WI38 (cell line): Measurements from ENCODE around the gene NOS1.

Experiments used
- H3K4me3 ChIP-seq: 2 replicates; pipeline ENCODE4 v1.5.1; 2011; ENCODE audit warnings: low read depth, mild to moderate bottlenecking, control low read depth, low read length
- CTCF ChIP-seq: IDR thresholded peaks from 2 replicates; pipeline ENCODE4 v1.5.1; 2012; ENCODE audit warnings: low read depth, mild to moderate bottlenecking, control low read depth, low read length

The NOS1 gene

DNA sequence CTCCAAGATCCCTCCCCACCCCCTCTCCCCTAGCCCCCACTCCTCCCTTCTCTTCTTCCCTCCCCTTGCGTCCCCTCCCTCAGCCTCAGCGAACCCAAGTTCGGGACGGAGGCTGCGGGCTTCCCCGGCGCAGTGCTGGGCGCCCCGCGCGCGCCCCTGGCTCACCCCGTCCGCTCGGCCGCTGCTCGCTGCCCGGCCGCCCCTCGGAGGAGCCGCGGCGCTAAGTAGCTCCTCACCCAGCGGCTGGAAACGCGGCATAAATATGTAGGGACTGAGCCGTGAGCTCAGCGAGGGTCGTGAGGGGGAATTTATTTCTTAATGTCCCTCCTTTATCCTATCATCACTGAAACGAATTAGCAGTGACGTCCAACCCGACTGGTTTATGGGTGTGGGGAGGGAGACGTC, at the start of gene NOS1:
NOS1 (minus strand) TSS at position 280 of the 405 bp plus-strand sequence. CDS start 30,557 bp downstream, outside the sequence.
- no peak within 1 kb of the TSS for H3K4me3 ChIP-seq
- no peak for TF ChIP-seq CTCF

GRCh38 chr12:117409286-117409685, 47.9 kb upstream of the NOS1 start:
- no peak for TF ChIP-seq CTCF
- no peak overlapping the region for H3K4me3 ChIP-seq

DNA sequence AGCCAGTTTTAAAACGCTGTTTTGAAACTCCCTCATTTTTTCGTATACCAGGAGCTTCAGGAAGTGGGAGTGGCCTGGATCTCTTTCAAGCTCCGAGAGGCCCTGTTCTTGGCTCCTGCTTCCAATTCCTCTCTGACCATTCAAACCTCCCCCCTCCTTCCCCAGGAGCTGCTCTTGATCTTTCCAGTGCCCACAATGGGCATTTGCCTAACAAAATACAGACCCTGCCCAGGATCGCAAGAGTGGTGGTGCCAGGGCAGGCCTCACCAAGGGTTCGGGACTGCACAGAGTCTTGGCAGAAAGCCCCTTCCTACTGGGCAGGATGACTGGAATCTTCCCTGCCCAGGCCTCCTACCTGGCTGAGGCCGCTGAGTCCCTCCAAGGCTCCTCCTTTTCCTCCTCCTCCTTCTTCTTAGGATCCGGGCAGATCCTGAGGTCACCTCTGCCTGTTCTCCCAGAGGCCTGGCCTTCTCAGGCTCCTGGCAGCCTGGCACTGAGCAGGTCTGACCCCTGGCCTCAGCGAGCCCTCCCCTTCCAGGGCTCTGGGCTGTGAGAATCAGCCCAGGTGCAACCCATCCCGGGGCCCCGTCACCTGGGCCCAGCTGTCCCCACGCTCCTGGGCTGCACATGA, 46.9 kb upstream of the NOS1 start:
- TF ChIP-seq CTCF, result no peak
- no peak overlapping the region for H3K4me3 ChIP-seq

GRCh38 chr12:117404940-117405339, 43.5 kb upstream of the NOS1 start:
- no peak overlapping the region for H3K4me3 ChIP-seq
- TF ChIP-seq CTCF, result no peak

- no peak for TF ChIP-seq CTCF
- no peak overlapping the region for H3K4me3 ChIP-seq
These were observed 42.9 kb upstream of the NOS1 start for GRCh38 chr12:117404203-117404853.

GRCh38 chr12:117403586-117404139, 42.2 kb upstream of the NOS1 start:
- no peak for TF ChIP-seq CTCF
- H3K4me3 ChIP-seq, result no peak overlapping the region

GRCh38 chr12:117402363-117402762, 40.9 kb upstream of the NOS1 start:
- TF ChIP-seq CTCF, result no peak
- H3K4me3 ChIP-seq, result no peak overlapping the region
